ENCODE measurements around the gene GLE1.
A peak's percentile ranks its signal among the peaks of the same experiment; 100 is the strongest.

GLE1 gene, protein sequence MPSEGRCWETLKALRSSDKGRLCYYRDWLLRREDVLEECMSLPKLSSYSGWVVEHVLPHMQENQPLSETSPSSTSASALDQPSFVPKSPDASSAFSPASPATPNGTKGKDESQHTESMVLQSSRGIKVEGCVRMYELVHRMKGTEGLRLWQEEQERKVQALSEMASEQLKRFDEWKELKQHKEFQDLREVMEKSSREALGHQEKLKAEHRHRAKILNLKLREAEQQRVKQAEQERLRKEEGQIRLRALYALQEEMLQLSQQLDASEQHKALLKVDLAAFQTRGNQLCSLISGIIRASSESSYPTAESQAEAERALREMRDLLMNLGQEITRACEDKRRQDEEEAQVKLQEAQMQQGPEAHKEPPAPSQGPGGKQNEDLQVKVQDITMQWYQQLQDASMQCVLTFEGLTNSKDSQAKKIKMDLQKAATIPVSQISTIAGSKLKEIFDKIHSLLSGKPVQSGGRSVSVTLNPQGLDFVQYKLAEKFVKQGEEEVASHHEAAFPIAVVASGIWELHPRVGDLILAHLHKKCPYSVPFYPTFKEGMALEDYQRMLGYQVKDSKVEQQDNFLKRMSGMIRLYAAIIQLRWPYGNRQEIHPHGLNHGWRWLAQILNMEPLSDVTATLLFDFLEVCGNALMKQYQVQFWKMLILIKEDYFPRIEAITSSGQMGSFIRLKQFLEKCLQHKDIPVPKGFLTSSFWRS

DNA sequence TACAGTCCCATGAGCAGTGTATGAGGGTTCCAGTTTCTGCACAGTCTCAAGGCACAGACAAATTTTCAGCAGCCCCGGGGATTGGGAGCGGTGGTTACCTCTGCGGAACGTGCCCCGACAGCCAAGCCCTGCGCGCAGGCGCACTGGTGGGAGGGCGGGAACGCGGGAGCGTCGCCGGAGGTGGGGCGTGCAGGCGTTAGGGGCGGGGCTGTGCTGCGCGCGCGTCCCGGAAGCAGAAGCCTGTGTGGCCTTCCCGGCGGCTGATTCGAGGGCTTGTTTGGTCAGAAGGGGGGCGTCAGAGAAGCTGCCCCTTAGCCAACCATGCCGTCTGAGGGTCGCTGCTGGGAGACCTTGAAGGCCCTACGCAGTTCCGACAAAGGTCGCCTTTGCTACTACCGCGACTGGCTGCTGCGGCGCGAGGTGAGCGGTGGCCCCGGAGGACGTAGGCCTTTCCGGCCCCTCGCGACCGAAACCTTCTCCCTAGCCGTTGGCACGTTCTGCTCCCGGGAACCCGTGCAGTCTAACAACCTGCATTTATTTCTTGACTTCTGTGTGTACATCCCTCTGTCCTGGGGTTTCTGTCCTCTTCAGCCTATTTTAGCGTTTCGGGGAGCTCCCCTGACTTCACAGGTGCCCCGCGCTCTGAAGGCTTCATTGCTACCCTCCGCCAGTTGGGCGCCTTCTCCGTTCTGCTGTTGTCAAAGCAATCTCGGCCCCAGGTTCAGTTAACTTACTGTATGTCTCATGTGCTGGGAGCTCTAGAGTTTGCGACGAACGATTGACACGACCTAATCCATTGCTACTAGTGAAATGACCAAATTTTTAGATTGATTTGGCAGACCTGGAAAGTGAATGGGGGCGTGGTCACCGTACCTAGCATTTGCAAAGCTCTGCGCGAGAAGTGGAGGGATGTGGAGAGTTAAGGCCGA lies at the start of gene GLE1:
Gene GLE1 (plus strand): TSS at position 235 of the 929 bp plus-strand sequence. CDS start 87 bp downstream, at position 322.
- peak within 1 kb of the TSS; percentile 80 for H3K4me3 ChIP-seq (ENCODE audit: low read depth, low read length)

DNA sequence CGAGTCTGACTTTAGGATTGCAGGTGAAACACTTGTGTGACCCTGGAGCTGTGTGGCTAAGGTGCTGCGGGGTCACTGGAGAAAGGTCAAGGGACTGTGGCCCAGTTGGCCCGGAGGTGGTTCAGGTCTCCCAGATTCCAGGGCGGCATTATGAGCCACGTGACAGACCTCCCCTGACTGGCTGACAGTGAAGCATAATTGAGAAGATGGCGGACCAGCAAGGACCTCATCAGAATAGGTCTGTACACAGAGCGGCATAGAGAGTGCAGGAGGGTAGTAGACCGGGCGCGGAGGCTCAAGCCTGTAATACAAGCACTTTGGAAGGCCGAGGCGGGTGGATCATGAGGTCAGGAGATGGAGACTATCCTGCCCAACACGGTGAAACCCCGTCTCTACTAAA lies 49.5 kb upstream of the GLE1 start:
- no peak overlapping the region for H3K4me3 ChIP-seq (ENCODE audit: low read depth, low read length)
- TF ChIP-seq, protein P1, sequence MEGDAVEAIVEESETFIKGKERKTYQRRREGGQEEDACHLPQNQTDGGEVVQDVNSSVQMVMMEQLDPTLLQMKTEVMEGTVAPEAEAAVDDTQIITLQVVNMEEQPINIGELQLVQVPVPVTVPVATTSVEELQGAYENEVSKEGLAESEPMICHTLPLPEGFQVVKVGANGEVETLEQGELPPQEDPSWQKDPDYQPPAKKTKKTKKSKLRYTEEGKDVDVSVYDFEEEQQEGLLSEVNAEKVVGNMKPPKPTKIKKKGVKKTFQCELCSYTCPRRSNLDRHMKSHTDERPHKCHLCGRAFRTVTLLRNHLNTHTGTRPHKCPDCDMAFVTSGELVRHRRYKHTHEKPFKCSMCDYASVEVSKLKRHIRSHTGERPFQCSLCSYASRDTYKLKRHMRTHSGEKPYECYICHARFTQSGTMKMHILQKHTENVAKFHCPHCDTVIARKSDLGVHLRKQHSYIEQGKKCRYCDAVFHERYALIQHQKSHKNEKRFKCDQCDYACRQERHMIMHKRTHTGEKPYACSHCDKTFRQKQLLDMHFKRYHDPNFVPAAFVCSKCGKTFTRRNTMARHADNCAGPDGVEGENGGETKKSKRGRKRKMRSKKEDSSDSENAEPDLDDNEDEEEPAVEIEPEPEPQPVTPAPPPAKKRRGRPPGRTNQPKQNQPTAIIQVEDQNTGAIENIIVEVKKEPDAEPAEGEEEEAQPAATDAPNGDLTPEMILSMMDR (IDR thresholded peaks at IDR 0.05; ENCODE audit: low read depth, low read length), result no peak

More for the DNA sequence above, at the start of gene GLE1:
- TF ChIP-seq, protein P1 (IDR thresholded peaks at IDR 0.05; ENCODE audit: low read depth, low read length), result no peak

DNA sequence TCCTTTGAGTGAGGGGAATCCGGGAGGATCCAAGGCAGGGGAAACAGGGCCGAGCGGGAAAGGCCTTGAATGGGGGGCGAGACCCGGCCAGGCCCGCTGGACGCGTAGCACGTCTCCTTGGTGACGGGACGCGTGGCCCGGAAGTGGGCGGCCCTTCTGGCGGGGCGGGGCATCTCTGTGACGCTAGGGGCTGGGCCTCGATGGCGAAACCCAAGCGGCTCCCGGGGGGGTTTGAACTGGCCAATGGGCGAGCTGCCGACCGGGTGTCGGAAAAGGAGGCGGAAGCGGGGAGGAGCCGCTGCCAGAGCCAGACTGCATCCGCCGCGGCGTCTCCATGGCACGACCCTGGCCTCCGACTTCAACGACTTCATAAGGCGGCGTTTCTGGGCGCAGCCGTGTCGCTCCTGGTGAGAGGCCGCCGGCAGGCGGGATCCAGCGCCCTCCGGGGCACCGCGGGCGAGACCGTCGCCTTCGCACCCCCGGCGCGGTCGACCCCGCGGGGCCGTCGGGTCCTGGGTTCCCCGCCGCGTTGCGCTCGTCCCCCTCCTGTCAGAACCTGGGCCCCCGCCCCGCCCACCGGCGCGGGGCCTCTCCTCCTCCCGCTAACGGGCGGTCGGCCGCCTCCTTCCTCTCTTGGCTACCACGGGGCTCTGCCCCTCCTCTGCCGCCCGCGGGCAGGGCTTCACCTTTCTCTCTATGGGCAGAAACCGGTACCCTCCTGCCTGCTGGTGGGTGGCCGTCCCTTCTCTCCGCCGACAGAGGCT lies 48.5 kb upstream of the GLE1 start, which contains the start of gene ODF2:
Gene ODF2 (plus strand): TSS at position 158 of the 764 bp plus-strand sequence. CDS start 86 bp downstream, at position 244.
- peak within 1 kb of the TSS; percentile 86 for H3K4me3 ChIP-seq (ENCODE audit: low read depth, low read length)
- TF ChIP-seq, protein P1 (IDR thresholded peaks at IDR 0.05; ENCODE audit: low read depth, low read length), result no peak

DNA sequence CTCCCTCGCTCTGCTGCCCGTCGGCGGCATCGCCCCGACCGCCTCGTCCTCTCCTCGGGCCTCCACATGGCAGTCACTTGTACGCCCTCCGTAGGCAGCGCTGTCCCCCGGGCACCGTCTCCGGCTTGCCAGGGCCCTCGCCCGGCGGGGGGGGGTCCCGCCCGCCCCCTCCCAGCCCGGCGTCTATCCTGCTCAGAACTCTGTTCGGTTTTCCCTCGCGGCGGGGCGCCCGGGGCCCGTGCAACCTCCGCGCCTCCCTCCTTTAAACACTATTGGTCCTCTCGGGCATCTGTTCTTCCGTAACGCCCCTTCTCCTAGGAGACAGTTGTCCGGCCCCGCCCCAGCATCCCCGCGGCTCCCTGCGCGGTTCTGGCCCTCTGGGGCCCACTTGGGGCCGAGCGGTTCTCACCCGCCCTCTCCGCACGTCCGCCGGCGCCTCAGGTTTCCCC lies 47.9 kb upstream of the GLE1 start:
- H3K4me3 ChIP-seq (ENCODE audit: low read depth, low read length), result peak overlapping the region; percentile 86
- TF ChIP-seq, protein P1 (IDR thresholded peaks at IDR 0.05; ENCODE audit: low read depth, low read length), result no peak

DNA sequence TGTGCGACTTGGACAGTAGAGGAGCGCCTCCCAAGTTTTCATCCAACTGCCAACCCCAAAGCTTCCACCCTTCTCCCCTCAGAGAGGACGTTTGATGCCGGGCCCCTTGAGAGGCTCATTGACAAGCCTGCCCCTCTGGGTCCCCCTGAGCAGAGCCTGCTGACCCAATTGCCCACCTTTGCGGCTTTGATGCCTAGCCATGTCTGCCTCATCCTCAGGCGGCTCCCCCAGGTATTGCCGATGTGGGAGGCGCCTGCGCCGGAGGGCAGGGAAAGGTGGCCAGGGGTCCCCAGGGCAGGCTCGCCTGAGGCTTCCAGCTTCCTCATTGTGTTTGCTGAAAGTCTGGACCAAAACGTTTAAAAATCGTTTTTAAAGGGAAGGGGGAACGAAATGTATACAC lies 47.3 kb upstream of the GLE1 start:
- TF ChIP-seq, protein P1 (IDR thresholded peaks at IDR 0.05; ENCODE audit: low read depth, low read length), result no peak
- peak overlapping the region; percentile 86 for H3K4me3 ChIP-seq (ENCODE audit: low read depth, low read length)

DNA sequence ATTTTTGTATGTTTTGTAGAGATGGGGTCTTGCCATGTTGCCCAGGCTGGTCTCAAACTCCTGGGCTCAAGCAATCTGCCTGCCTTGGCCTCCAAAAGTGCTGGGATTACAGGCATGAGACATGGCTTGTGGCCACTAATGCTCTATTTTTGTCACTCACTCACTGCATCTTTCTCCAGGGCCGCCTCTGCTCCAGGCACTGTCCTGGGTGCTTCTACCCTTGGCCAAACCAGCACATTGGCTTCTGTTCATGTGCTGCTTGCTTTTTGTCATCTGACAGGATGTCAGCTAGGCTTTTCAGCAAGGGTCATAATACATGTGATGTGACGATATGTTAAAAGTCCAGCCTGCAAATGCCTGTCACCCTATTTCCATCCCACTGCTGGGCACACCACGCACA lies 45.5 kb upstream of the GLE1 start:
- TF ChIP-seq, protein P1 (IDR thresholded peaks at IDR 0.05; ENCODE audit: low read depth, low read length), result no peak
- H3K4me3 ChIP-seq (ENCODE audit: low read depth, low read length), result no peak overlapping the region

Measured in WI38 (cell line).